PC-9 (cell line): ENCODE measurements around the gene FBRSL1.

Experiments
- CTCF ChIP-seq: fragments of 200-600 bp; sonication (generic); conservative IDR thresholded peaks from 2 replicates; pipeline ENCODE4 v1.6.1; 2017; ENCODE audit warnings: mixed run types, antibody characterized with exemption, mild to moderate bottlenecking, moderate library complexity
- EZH2 ChIP-seq: fragments of 200-600 bp; sonication (generic); IDR thresholded peaks from 2 replicates; pipeline ENCODE4 v1.8.0; 2017; ENCODE audit warnings: antibody characterized with exemption, low read depth

GRCh38 chr12:132527883-132528264 lies 37.9 kb downstream of the FBRSL1 start:
- TF ChIP-seq CTCF (no peak), EZH2 (no peak)
